Head of caudate nucleus (tissue), 42 donors: Measurements from ENCODE around the gene CTDSPL.

Source experiments
- DNase-seq, 42 donors: peaks; one replicate each; pipeline versions ENCODE4 v3.0.0 to v3.0.0-alpha.2; 2020 to 2021; ENCODE audit warnings: mixed read lengths in 7 of 42
- intact Hi-C: fragments of 100-400 bp; cut with DNase I; formaldehyde crosslinking; loops from one replicate; pipeline ENCODE4 v1.15.0; 2022

The CTDSPL gene

GRCh38 chr3:38002291-38002876 lies 140.7 kb downstream of the CTDSPL start:
- intact Hi-C loops = loop anchor here (10.0 kb wide), 1 partner anchor 482 kb away; no protein-coding TSS in a partner anchor

GRCh38 chr3:38002940-38003339 lies 141.3 kb downstream of the CTDSPL start:
- intact Hi-C loops = loop anchor here (10.0 kb wide), 1 partner anchor 482 kb away; no protein-coding TSS in a partner anchor
- DNase-seq = no peak

More at GRCh38 chr3:38002291-38002876, 140.7 kb downstream of the CTDSPL start:
- DNase-seq = peak in 2 of 42 donors; percentile 0 to 5

- intact Hi-C loops = loop anchor here (10.0 kb wide), 1 partner anchor 481 kb away; no protein-coding TSS in a partner anchor
- DNase-seq = peak; percentile 74 to 94 (median 83)
Measured at GRCh38 chr3:38003371-38003816, 141.7 kb downstream of the CTDSPL start.

- intact Hi-C loops = loop anchor here (10.0 kb wide), 1 partner anchor 481 kb away; no protein-coding TSS in a partner anchor
- peak in 3 of 42 donors; percentile 10 to 51 (median 44) for DNase-seq
Measured at GRCh38 chr3:38003817-38004414, 142.2 kb downstream of the CTDSPL start.

GRCh38 chr3:38004415-38005075 lies 142.9 kb downstream of the CTDSPL start:
- intact Hi-C loops = loop anchor here (10.0 kb wide), 1 partner anchor 480 kb away; no protein-coding TSS in a partner anchor
- DNase-seq = peak; percentile 63 to 96 (median 86)

GRCh38 chr3:38005076-38006020 lies 143.7 kb downstream of the CTDSPL start:
- intact Hi-C loops = loop anchor here (10.0 kb wide), 1 partner anchor 479 kb away; no protein-coding TSS in a partner anchor
- peak; percentile 81 to 97 (median 93) for DNase-seq

GRCh38 chr3:38006031-38006430 lies 144.4 kb downstream of the CTDSPL start:
- intact Hi-C loops = loop anchor here (10.0 kb wide), 1 partner anchor 479 kb away; no protein-coding TSS in a partner anchor
- DNase-seq = no peak

GRCh38 chr3:38006445-38006995 lies 144.8 kb downstream of the CTDSPL start:
- intact Hi-C loops = loop anchor here (10.0 kb wide), 1 partner anchor 478 kb away; no protein-coding TSS in a partner anchor
- peak in 1 of 42 donors; percentile 5 for DNase-seq

GRCh38 chr3:38007754-38008090 lies 146.0 kb downstream of the CTDSPL start:
- DNase-seq = peak in 1 of 42 donors; percentile 1
- intact Hi-C loops = loop anchor here (10.0 kb wide), 1 partner anchor 477 kb away; no protein-coding TSS in a partner anchor

GRCh38 chr3:38008191-38008701 lies 146.6 kb downstream of the CTDSPL start:
- DNase-seq = peak in 1 of 42 donors; percentile 4

GRCh38 chr3:38008971-38009580 lies 147.4 kb downstream of the CTDSPL start:
- no peak for DNase-seq
- intact Hi-C loops = loop anchor here (10.0 kb wide), 1 partner anchor 476 kb away; no protein-coding TSS in a partner anchor

More at GRCh38 chr3:38008191-38008701, 146.6 kb downstream of the CTDSPL start:
- intact Hi-C loops = loop anchor here (10.0 kb wide), 1 partner anchor 477 kb away; no protein-coding TSS in a partner anchor

GRCh38 chr3:38009807-38010591 lies 148.3 kb downstream of the CTDSPL start:
- intact Hi-C loops = loop anchor here (10.0 kb wide), 1 partner anchor 475 kb away; no protein-coding TSS in a partner anchor

GRCh38 chr3:38011111-38011510 lies 149.4 kb downstream of the CTDSPL start:
- peak in 2 of 42 donors; percentile 3 to 17 for DNase-seq

More at GRCh38 chr3:38009807-38010591, 148.3 kb downstream of the CTDSPL start:
- DNase-seq = peak in 1 of 42 donors; percentile 3

GRCh38 chr3:38015485-38015884 lies 153.8 kb downstream of the CTDSPL start:
- intact Hi-C loops = no loop called here
- DNase-seq = no peak

More at GRCh38 chr3:38011111-38011510, 149.4 kb downstream of the CTDSPL start:
- intact Hi-C loops = no loop called here

- DNase-seq = no peak
- intact Hi-C loops = no loop called here
Measured at GRCh38 chr3:38015984-38016383, 154.3 kb downstream of the CTDSPL start.

GRCh38 chr3:38016410-38016809 lies 154.7 kb downstream of the CTDSPL start:
- intact Hi-C loops = no loop called here
- DNase-seq = no peak
